GM23338 (cell line): Measurements from ENCODE around the gene PHF8. TPM values are rescaled to one million over a fixed set of nuclear protein-coding genes. Genes with fewer than 3 reads are reported as not detected.

Experiments
- ATAC-seq: fragments of 200-7000 bp; cut with Tn5 transposase; 3 replicates; pipeline ENCODE4 v1.9.1; 2020
- DNase-seq: peaks from one replicate; pipeline ENCODE4 v3.0.0-alpha.2; 2015; ENCODE audit warnings: low spot score
- H2AFZ ChIP-seq: fragments of 200-600 bp; sonication (generic); 2 replicates; pipeline ENCODE4 v1.8.0; 2016; ENCODE audit warnings: antibody characterized with exemption, mild to moderate bottlenecking, moderate library complexity
- H3F3A ChIP-seq: fragments of 200-600 bp; sonication (generic); replicated peaks from 2 replicates; pipeline ENCODE4 v1.8.0; 2017; ENCODE audit warnings: antibody characterized with exemption, mixed run types, low read depth
- H3K27ac ChIP-seq: fragments of 200-600 bp; sonication (generic); 2 replicates; pipeline ENCODE4 v1.6.1; 2016; ENCODE audit warnings: low read depth
- H3K27me3 ChIP-seq: fragments of 200-600 bp; sonication (generic); 2 replicates; pipeline ENCODE4 v1.8.0; 2016; ENCODE audit warnings: mild to moderate bottlenecking, mixed run types, moderate library complexity; ENCODE audit not compliant: insufficient read depth
- H3K36me3 ChIP-seq: fragments of 200-600 bp; sonication (generic); 2 replicates; pipeline ENCODE4 v1.8.0; 2016; ENCODE audit warnings: mild to moderate bottlenecking; ENCODE audit not compliant: insufficient read depth
- H3K4me1 ChIP-seq: fragments of 200-600 bp; sonication (generic); 2 replicates; pipeline ENCODE4 v1.8.0; 2016; ENCODE audit warnings: mild to moderate bottlenecking, moderate library complexity; ENCODE audit not compliant: insufficient read depth
- H3K4me2 ChIP-seq: fragments of 200-600 bp; sonication (generic); 2 replicates; pipeline ENCODE4 v1.7.1; 2017; ENCODE audit warnings: mixed run types
- H3K4me3 ChIP-seq: fragments of 200-600 bp; sonication (generic); 2 replicates; pipeline ENCODE4 v1.6.1; 2016; ENCODE audit warnings: mixed run types
- H3K79me2 ChIP-seq: fragments of 200-600 bp; sonication (generic); replicated peaks from 2 replicates; pipeline ENCODE4 v1.8.0; 2017; ENCODE audit warnings: mild to moderate bottlenecking; ENCODE audit not compliant: insufficient read depth
- H3K9me2 ChIP-seq: fragments of 200-600 bp; sonication (generic); 2 replicates; pipeline ENCODE4 v1.8.0; 2017; ENCODE audit not compliant: insufficient read depth
- H4K20me1 ChIP-seq: fragments of 200-600 bp; sonication (generic); replicated peaks from 2 replicates; pipeline ENCODE4 v1.8.0; 2017; ENCODE audit warnings: mild to moderate bottlenecking; ENCODE audit not compliant: insufficient read depth
- H3K27ac Mint-ChIP-seq: 2 replicates; pipeline ENCODE4 v1.8.0; 2020; ENCODE audit warnings: inconsistent platforms, mild to moderate bottlenecking, moderate library complexity, mixed read lengths
- H3K27me3 Mint-ChIP-seq: 3 replicates; pipeline ENCODE4 v1.8.0; 2022; ENCODE audit warnings: low read depth, mild to moderate bottlenecking, moderate library complexity, mixed read lengths, inconsistent platforms; ENCODE audit not compliant: insufficient read depth, poor library complexity
- H3K36me3 Mint-ChIP-seq: 3 replicates; pipeline ENCODE4 v1.8.0; 2021; ENCODE audit warnings: low read depth, mild to moderate bottlenecking, inconsistent platforms, moderate library complexity, mixed read lengths
- H3K4me1 Mint-ChIP-seq: 3 replicates; pipeline ENCODE4 v1.8.0; 2020; ENCODE audit warnings: mild to moderate bottlenecking, inconsistent platforms, mixed read lengths
- H3K4me3 Mint-ChIP-seq: 3 replicates; pipeline ENCODE4 v1.8.0; 2021; ENCODE audit warnings: moderate library complexity, mild to moderate bottlenecking, inconsistent platforms, mixed read lengths
- H3K9me3 Mint-ChIP-seq: 3 replicates; pipeline ENCODE4 v1.8.0; 2020; ENCODE audit warnings: moderate library complexity, mild to moderate bottlenecking, inconsistent platforms, mixed read lengths
- CREB1 ChIP-seq: fragments of 250-450 bp; sonication (Bioruptor Pico); IDR thresholded peaks from 2 replicates; pipeline ENCODE4 v1.5.0; 2020; ENCODE audit warnings: low read depth, mild to moderate bottlenecking, moderate library complexity
- ETS1 ChIP-seq: IDR thresholded peaks from 2 replicates; pipeline ENCODE4 v1.6.1; 2016; ENCODE audit warnings: antibody characterized with exemption
- EZH2 ChIP-seq: fragments of 200-600 bp; sonication (generic); IDR thresholded peaks from one replicate; pipeline ENCODE4 v1.8.0; 2017; ENCODE audit warnings: antibody characterized with exemption, mild to moderate bottlenecking, low read depth; ENCODE audit not compliant: unreplicated experiment
- EZH2phosphoT487 ChIP-seq: fragments of 200-600 bp; sonication (generic); IDR thresholded peaks from one replicate; pipeline ENCODE4 v1.8.1; 2018; ENCODE audit warnings: antibody characterized with exemption; ENCODE audit not compliant: unreplicated experiment
- POLR2AphosphoS5 ChIP-seq: IDR thresholded peaks from 2 replicates; pipeline ENCODE4 v1.6.1; 2016; ENCODE audit warnings: antibody characterized with exemption, low read depth
- ZNF331 ChIP-seq: fragments of 250-450 bp; sonication (Bioruptor Pico); IDR thresholded peaks from 2 replicates; pipeline ENCODE4 v1.5.0; 2020; ENCODE audit warnings: low read depth, mild to moderate bottlenecking, moderate library complexity
- long read RNA-seq: library from polyadenylated mRNA; unstranded; transcript quantifications from one replicate; pipeline ENCODE4 v2.0.0, GENCODE V29; 2020; ENCODE audit not compliant: unreplicated experiment
- polyA plus RNA-seq: library from polyadenylated mRNA; unstranded; fragments of >200 nt; fragmentation: Nextera tagmentation; extraction: Ambion mirVana; gene quantifications from 2 replicates; pipeline ENCODE4 v1.2.1, GENCODE V29; 2016
- total RNA-seq: library from RNA; depleted of rRNA; stranded (reverse); fragments of >200 nt; shearing (Covaris generic); gene quantifications from 2 replicates; pipeline ENCODE4 v1.2.3, GENCODE V29; 2014; rRNA removed
- TF ChIP-seq, protein P1 (sequence below), 2 experiments: fragments of 200-600 bp in 1 of 2; sonication (generic) in 1 of 2; conservative IDR thresholded peaks; 2 replicates each; pipeline versions ENCODE4 v1.5.1 to v1.6.1; 2016 to 2017; ENCODE audit warnings: antibody characterized with exemption in 2 of 2, low read depth in 2 of 2, mild to moderate bottlenecking in 2 of 2, moderate library complexity in 1 of 2

Gene PHF8
- total RNA-seq: 30.6 and 47.5 TPM in 2 replicates
- 9.8 and 12.8 TPM in 2 replicates for polyA plus RNA-seq
- long read RNA-seq: 0 reads

DNA sequence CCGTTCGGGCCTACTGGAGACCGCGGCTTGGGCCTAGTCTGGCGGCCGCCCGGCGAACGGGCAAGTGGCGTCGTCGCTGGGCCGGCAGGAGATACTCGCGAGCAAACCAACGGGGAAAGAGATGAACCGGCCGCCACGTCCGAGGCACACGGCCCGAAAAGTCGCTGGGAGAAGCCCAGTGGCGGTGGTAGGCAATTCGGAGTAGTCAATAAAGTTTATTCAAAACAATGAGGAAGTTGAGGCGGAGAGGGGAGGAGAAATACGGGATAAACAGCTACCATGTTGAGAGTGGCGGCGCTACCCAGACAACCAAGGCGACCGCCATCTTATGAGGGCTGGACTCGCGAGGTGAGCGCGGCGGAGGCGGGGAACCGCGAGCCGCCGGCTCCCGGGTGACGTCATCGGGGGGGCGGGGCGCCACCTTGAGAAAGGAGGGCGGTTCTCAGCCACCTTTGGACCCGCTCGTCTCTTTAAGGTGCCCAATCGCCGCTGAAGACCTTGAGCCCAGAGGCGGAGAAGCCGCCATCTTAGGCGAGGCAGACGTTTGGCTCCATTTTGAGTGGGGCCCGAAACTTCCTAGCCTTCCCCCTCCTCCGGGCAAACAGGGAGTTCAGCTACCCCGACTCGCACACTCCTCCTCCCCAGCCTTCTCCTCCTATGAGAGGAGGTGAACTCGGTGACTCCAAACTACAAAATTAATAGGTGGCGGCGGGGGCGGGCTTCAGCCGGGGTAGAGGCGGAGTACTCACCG lies at the start of gene PHF8:
Gene PHF8 (minus strand): TSS at position 348 of the 751 bp plus-strand sequence. CDS start 1,745 bp downstream, outside the sequence.
- no peaks in the 10 kb centered on the region for H4K20me1 ChIP-seq
- DNase-seq: peak; percentile 92
- Mint-ChIP-seq H3K27me3 (peaks cover 5% of the 10 kb centered on the region), H3K36me3 (peaks cover 24% of the 10 kb centered on the region), H3K9me3 (no peaks in the 10 kb centered on the region), H3K27ac (peak within 1 kb of the TSS; percentile 99), H3K4me1 (peaks cover 25% of the 10 kb centered on the region), H3K4me3 (peak within 1 kb of the TSS; percentile 97)
- H3K79me2 ChIP-seq: no peaks in the 10 kb centered on the region
- H3K27me3 ChIP-seq: no peaks in the 10 kb centered on the region
- no peaks in the 10 kb centered on the region for H3K9me2 ChIP-seq
- H2AFZ ChIP-seq: peak within 1 kb of the TSS; percentile 69
- no peaks in the 10 kb centered on the region for H3F3A ChIP-seq
- ATAC-seq: peak; percentile 83
- peak within 1 kb of the TSS; percentile 80 for H3K4me3 ChIP-seq
- H3K36me3 ChIP-seq: peaks cover 5% of the 10 kb centered on the region; the same call in 1 of the 2 replicates
- peaks cover 3% of the 10 kb centered on the region; the same call in 1 of the 2 replicates for H3K4me1 ChIP-seq
- peak within 1 kb of the TSS; percentile 99 for H3K27ac ChIP-seq
- peak within 1 kb of the TSS; percentile 90 for H3K4me2 ChIP-seq
- TF ChIP-seq, protein P1, sequence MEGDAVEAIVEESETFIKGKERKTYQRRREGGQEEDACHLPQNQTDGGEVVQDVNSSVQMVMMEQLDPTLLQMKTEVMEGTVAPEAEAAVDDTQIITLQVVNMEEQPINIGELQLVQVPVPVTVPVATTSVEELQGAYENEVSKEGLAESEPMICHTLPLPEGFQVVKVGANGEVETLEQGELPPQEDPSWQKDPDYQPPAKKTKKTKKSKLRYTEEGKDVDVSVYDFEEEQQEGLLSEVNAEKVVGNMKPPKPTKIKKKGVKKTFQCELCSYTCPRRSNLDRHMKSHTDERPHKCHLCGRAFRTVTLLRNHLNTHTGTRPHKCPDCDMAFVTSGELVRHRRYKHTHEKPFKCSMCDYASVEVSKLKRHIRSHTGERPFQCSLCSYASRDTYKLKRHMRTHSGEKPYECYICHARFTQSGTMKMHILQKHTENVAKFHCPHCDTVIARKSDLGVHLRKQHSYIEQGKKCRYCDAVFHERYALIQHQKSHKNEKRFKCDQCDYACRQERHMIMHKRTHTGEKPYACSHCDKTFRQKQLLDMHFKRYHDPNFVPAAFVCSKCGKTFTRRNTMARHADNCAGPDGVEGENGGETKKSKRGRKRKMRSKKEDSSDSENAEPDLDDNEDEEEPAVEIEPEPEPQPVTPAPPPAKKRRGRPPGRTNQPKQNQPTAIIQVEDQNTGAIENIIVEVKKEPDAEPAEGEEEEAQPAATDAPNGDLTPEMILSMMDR (conservative IDR thresholded peaks at IDR 0.05; ENCODE audit: low read depth in 2 of 2): no peak
- TF ChIP-seq EZH2phosphoT487 (no peak), ETS1 (0 out of 2 replicates have a peak, but pooled peaks have one; percentile 41), CREB1 (CRISPR knock-in tag) (peak; percentile 95)

DNA sequence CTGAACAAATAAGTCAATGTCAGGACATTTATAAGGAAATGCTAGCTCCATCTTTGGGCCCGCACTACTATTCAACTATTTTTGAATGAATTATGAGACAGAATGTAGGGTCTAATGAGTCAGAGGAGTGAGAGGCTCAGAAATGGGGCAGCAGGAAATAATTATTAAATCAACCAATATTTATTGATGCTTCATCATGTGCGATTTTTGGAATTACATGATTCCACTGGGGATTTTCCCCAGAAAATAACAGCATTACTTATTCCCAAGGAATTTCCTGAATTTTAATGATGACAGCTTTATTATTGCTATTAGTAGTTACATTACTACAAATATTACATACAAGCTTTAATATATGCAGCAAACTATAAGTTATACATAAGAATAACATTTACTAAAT lies 49.3 kb upstream of the PHF8 start:
- TF ChIP-seq, protein P1 (conservative IDR thresholded peaks at IDR 0.05; ENCODE audit: low read depth in 2 of 2): no peak
- TF ChIP-seq ZNF331: no peak
- TF ChIP-seq POLR2AphosphoS5: no peak
- no peak for TF ChIP-seq CREB1 (CRISPR knock-in tag)
- no peak for TF ChIP-seq EZH2
- no peaks in the 10 kb centered on the region for H3K27me3 Mint-ChIP-seq
- no peak for ATAC-seq

More for the DNA sequence above, 49.3 kb upstream of the PHF8 start:
- Histone ChIP-seq H3K79me2 (no peaks in the 10 kb centered on the region), H4K20me1 (no peaks in the 10 kb centered on the region), H3K27me3 (no peaks in the 10 kb centered on the region), H2AFZ (no peak overlapping the region), H3K4me1 (no peaks in the 10 kb centered on the region), H3K9me2 (no peaks in the 10 kb centered on the region), H3F3A (no peaks in the 10 kb centered on the region), H3K27ac (no peak overlapping the region), H3K36me3 (no peaks in the 10 kb centered on the region), H3K4me2 (no peak overlapping the region), H3K4me3 (no peak overlapping the region)
- H3K4me3 Mint-ChIP-seq: no peak overlapping the region
- no peak for DNase-seq
- H3K4me1 Mint-ChIP-seq: no peaks in the 10 kb centered on the region
- H3K36me3 Mint-ChIP-seq: no peaks in the 10 kb centered on the region
- H3K9me3 Mint-ChIP-seq: no peaks in the 10 kb centered on the region
- no peak overlapping the region for H3K27ac Mint-ChIP-seq
